Mesenchymal stem cell (in vitro differentiated cells and primary cell): ENCODE data around the gene CDC42BPG.

Experiments used
- DNase-seq: peaks from one replicate; pipeline ENCODE4 v3.0.0-alpha.2; 2013
- H2AFZ ChIP-seq: one replicate; pipeline ENCODE4 v1.6.1; 2013; ENCODE audit warnings: low read depth, mild to moderate bottlenecking, control low read depth, inconsistent platforms, low read length, moderate library complexity
- H2AK5ac ChIP-seq: 2 replicates; pipeline ENCODE4 v1.6.1; 2013; ENCODE audit warnings: low read length, moderate library complexity, mild to moderate bottlenecking, inconsistent platforms; ENCODE audit not compliant: severe bottlenecking
- H2BK120ac ChIP-seq: one replicate; pipeline ENCODE4 v1.6.1; 2013; ENCODE audit warnings: low read depth, mild to moderate bottlenecking, inconsistent platforms, low read length, moderate library complexity
- H2BK12ac ChIP-seq, 2 experiments: one replicate each; pipeline ENCODE4 v1.6.1; 2013; ENCODE audit warnings: inconsistent platforms in 2 of 2, low read length in 2 of 2, mild to moderate bottlenecking in 2 of 2, moderate library complexity in 2 of 2, control low read depth in 1 of 2
- H2BK15ac ChIP-seq: one replicate; pipeline ENCODE4 v1.6.1; 2013; ENCODE audit warnings: mild to moderate bottlenecking, low read depth, inconsistent platforms; ENCODE audit not compliant: poor library complexity, severe bottlenecking
- H2BK5ac ChIP-seq: 2 replicates; pipeline ENCODE4 v1.6.1; 2013; ENCODE audit warnings: low read depth, mild to moderate bottlenecking, low read length, control low read depth, inconsistent platforms; ENCODE audit not compliant: poor library complexity, severe bottlenecking
- H3K14ac ChIP-seq, 2 experiments: one replicate each; pipeline ENCODE4 v1.6.1; 2013; ENCODE audit warnings: inconsistent platforms in 2 of 2, low read length in 2 of 2, control low read depth in 1 of 2, mild to moderate bottlenecking in 1 of 2, moderate library complexity in 1 of 2
- H3K18ac ChIP-seq, 2 experiments: one replicate each; pipeline ENCODE4 v1.6.1; 2013; ENCODE audit warnings: inconsistent platforms in 2 of 2, low read length in 2 of 2, control low read depth in 1 of 2, low read depth in 1 of 2, mild to moderate bottlenecking in 1 of 2
- H3K23ac ChIP-seq, 2 experiments: one replicate each; pipeline ENCODE4 v1.6.1; 2013; ENCODE audit warnings: inconsistent platforms in 2 of 2, low read length in 2 of 2, mild to moderate bottlenecking in 2 of 2, moderate library complexity in 2 of 2, control low read depth in 1 of 2
- H3K27ac ChIP-seq: 2 replicates; pipeline ENCODE4 v1.5.1; 2013; ENCODE audit warnings: mild to moderate bottlenecking, moderate library complexity, low read length, control low read depth, inconsistent platforms; ENCODE audit not compliant: poor library complexity, severe bottlenecking
- H3K27me3 ChIP-seq, 2 experiments: 2 replicates each; pipeline versions ENCODE4 v1.6.1 to v1.7.0; 2013; ENCODE audit warnings: low read length in 2 of 2, mild to moderate bottlenecking in 2 of 2, moderate library complexity in 2 of 2, control low read depth in 1 of 2, inconsistent platforms in 1 of 2; ENCODE audit not compliant: control insufficient read depth in 1 of 2, insufficient read depth in 1 of 2
- H3K36me3 ChIP-seq, 2 experiments: 2 replicates each; pipeline versions ENCODE4 v1.6.1 to v1.7.0; 2013; ENCODE audit warnings: low read length in 2 of 2, control low read depth in 1 of 2, inconsistent platforms in 1 of 2, low read depth in 1 of 2, mild to moderate bottlenecking in 1 of 2; ENCODE audit not compliant: insufficient read depth in 2 of 2, control insufficient read depth in 1 of 2
- H3K4ac ChIP-seq, 2 experiments: one replicate each; pipeline ENCODE4 v1.6.1; 2013; ENCODE audit warnings: inconsistent platforms in 2 of 2, low read length in 2 of 2, mild to moderate bottlenecking in 2 of 2, moderate library complexity in 2 of 2, control low read depth in 1 of 2, low read depth in 1 of 2
- H3K4me1 ChIP-seq: 2 replicates; pipeline ENCODE4 v1.6.1; 2013; ENCODE audit warnings: low read depth, low read length, control low read depth; ENCODE audit not compliant: control insufficient read depth, insufficient read depth
- H3K4me2 ChIP-seq: 2 replicates; pipeline ENCODE4 v1.6.1; 2013; ENCODE audit warnings: low read length, mild to moderate bottlenecking, inconsistent platforms; ENCODE audit not compliant: poor library complexity, severe bottlenecking
- H3K4me3 ChIP-seq, 2 experiments: 2 replicates each; pipeline versions ENCODE4 v1.5.1 to v1.7.0; 2013; ENCODE audit warnings: low read length in 2 of 2, mild to moderate bottlenecking in 2 of 2, control low read depth in 1 of 2, low read depth in 1 of 2; ENCODE audit not compliant: insufficient read depth in 1 of 2
- H3K79me1 ChIP-seq: replicated peaks from 2 replicates; pipeline ENCODE4 v1.6.1; 2013; ENCODE audit warnings: mild to moderate bottlenecking, control low read depth, low read length, inconsistent platforms; ENCODE audit not compliant: poor library complexity, severe bottlenecking
- H3K9ac ChIP-seq: 2 replicates; pipeline ENCODE4 v1.7.0; 2013; ENCODE audit warnings: mild to moderate bottlenecking, low read length, moderate library complexity
- H3K9me3 ChIP-seq: 2 replicates; pipeline ENCODE4 v1.7.0; 2013; ENCODE audit warnings: mild to moderate bottlenecking, low read length; ENCODE audit not compliant: control insufficient read depth
- H4K8ac ChIP-seq: one replicate; pipeline ENCODE4 v1.6.1; 2013; ENCODE audit warnings: inconsistent platforms, mild to moderate bottlenecking, low read length, moderate library complexity
- H4K91ac ChIP-seq: one replicate; pipeline ENCODE4 v1.6.1; 2013; ENCODE audit warnings: mild to moderate bottlenecking, low read length, inconsistent platforms
- WGBS: methylation state at CpG from one replicate; pipeline ENCODE4 v1.1.7; 2013; ENCODE audit warnings: mixed read lengths; 5-methylcytosine and 5-hydroxymethylcytosine counted together

CDC42BPG gene

GRCh38 chr11:64777449-64778222 lies 66.8 kb downstream of the CDC42BPG start:
- Histone ChIP-seq H3K27me3 (no peaks in the 10 kb centered on the region), H3K9me3 (no peaks in the 10 kb centered on the region), H3K9ac (peak overlapping the region; percentile 94), H3K4ac (peak overlapping the region; percentile 86 to 97), H2BK5ac (peak overlapping the region; percentile 99), H2BK15ac (peak overlapping the region; percentile 52), H2AK5ac (no peak overlapping the region), H3K27ac (peak overlapping the region; percentile 26), H3K4me3 (peak overlapping the region; percentile 95), H4K91ac (peak overlapping the region; percentile 94), H2BK12ac (no peak overlapping the region), H3K4me2 (peak overlapping the region; percentile 89), H3K36me3 (peaks cover 20 to 51% of the 10 kb centered on the region in 2 experiments), H3K79me1 (peaks cover 3% of the 10 kb centered on the region), H4K8ac (peak overlapping the region; percentile 92), H2AFZ (no peak overlapping the region), H3K23ac (peak overlapping the region in 1 of 2 experiments; percentile 98), H3K18ac (peak overlapping the region; percentile 91 to 92), H2BK120ac (peak overlapping the region; percentile 88), H3K4me1 (peaks cover 7% of the 10 kb centered on the region), H3K14ac (peak overlapping the region; percentile 95 to 96)
- under 1% methylated on average over 37 of the region's 98 CpGs for WGBS
- DNase-seq, result peak; percentile 84

- WGBS, result 32% methylated on average over 2 of the region's 3 CpGs
- no peak overlapping the region for H2BK12ac ChIP-seq
- no peaks in the 10 kb centered on the region for H3K9me3 ChIP-seq
- no peak for DNase-seq
- H4K91ac ChIP-seq, result no peak overlapping the region
- H3K79me1 ChIP-seq, result peaks cover 3% of the 10 kb centered on the region
- H2BK120ac ChIP-seq, result peak overlapping the region; percentile 11
- no peak overlapping the region for H2BK5ac ChIP-seq
- peaks cover 8% of the 10 kb centered on the region for H3K4me1 ChIP-seq
- no peak overlapping the region for H2AK5ac ChIP-seq
- no peak overlapping the region for H4K8ac ChIP-seq
- peaks cover 21 to 54% of the 10 kb centered on the region in 2 experiments for H3K36me3 ChIP-seq
- H2AFZ ChIP-seq, result no peak overlapping the region
- no peaks in the 10 kb centered on the region for H3K27me3 ChIP-seq
- H2BK15ac ChIP-seq, result no peak overlapping the region
- H3K27ac ChIP-seq, result no peak overlapping the region
- no peak overlapping the region for H3K14ac ChIP-seq
- no peak overlapping the region for H3K23ac ChIP-seq
- H3K9ac ChIP-seq, result peak overlapping the region; percentile 92
- H3K4me2 ChIP-seq, result peak overlapping the region; percentile 89
- peak overlapping the region; percentile 35 to 95 for H3K4me3 ChIP-seq
- no peak overlapping the region for H3K4ac ChIP-seq
- no peak overlapping the region for H3K18ac ChIP-seq
These were observed 67.6 kb downstream of the CDC42BPG start for GRCh38 chr11:64776875-64777274.

GRCh38 chr11:64776425-64776824 lies 68.0 kb downstream of the CDC42BPG start:
- no peak overlapping the region for H2BK15ac ChIP-seq
- H3K4me1 ChIP-seq, result peaks cover 8% of the 10 kb centered on the region
- H3K18ac ChIP-seq, result no peak overlapping the region
- H4K8ac ChIP-seq, result no peak overlapping the region
- no peaks in the 10 kb centered on the region for H3K27me3 ChIP-seq
- no peak for DNase-seq
- peaks cover 5% of the 10 kb centered on the region for H3K79me1 ChIP-seq
- no peak overlapping the region for H2AFZ ChIP-seq
- H3K9me3 ChIP-seq, result no peaks in the 10 kb centered on the region
- H3K4me3 ChIP-seq, result peak overlapping the region in 1 of 2 experiments; percentile 95
- peak overlapping the region; percentile 92 for H3K9ac ChIP-seq
- no peak overlapping the region for H3K23ac ChIP-seq
- no peak overlapping the region for H2BK5ac ChIP-seq
- no peak overlapping the region for H2BK12ac ChIP-seq
- H3K27ac ChIP-seq, result no peak overlapping the region
- H4K91ac ChIP-seq, result no peak overlapping the region
- H3K14ac ChIP-seq, result no peak overlapping the region
- H3K4me2 ChIP-seq, result peak overlapping the region; percentile 89
- H3K4ac ChIP-seq, result no peak overlapping the region
- 95% methylated on average over 6 of the region's 6 CpGs for WGBS
- H2BK120ac ChIP-seq, result no peak overlapping the region
- H3K36me3 ChIP-seq, result peaks cover 21 to 58% of the 10 kb centered on the region in 2 experiments
- H2AK5ac ChIP-seq, result no peak overlapping the region

- DNase-seq, result no peak
- H3K79me1 ChIP-seq, result peaks cover 21% of the 10 kb centered on the region
- H3K23ac ChIP-seq, result no peak overlapping the region
- H3K4me1 ChIP-seq, result peaks cover 5% of the 10 kb centered on the region
- no peak overlapping the region for H2BK120ac ChIP-seq
- H3K27me3 ChIP-seq, result no peaks in the 10 kb centered on the region
- H2BK12ac ChIP-seq, result no peak overlapping the region
- H3K4me3 ChIP-seq, result no peak overlapping the region
- no peak overlapping the region for H2BK15ac ChIP-seq
- no peak overlapping the region for H2AK5ac ChIP-seq
- H2BK5ac ChIP-seq, result no peak overlapping the region
- H4K8ac ChIP-seq, result no peak overlapping the region
- no peak overlapping the region for H4K91ac ChIP-seq
- H3K14ac ChIP-seq, result no peak overlapping the region
- no peak overlapping the region for H3K4ac ChIP-seq
- H3K4me2 ChIP-seq, result no peak overlapping the region
- H3K9me3 ChIP-seq, result no peaks in the 10 kb centered on the region
- H2AFZ ChIP-seq, result no peak overlapping the region
- peaks cover 37 to 77% of the 10 kb centered on the region in 2 experiments for H3K36me3 ChIP-seq
- no peak overlapping the region for H3K18ac ChIP-seq
- no peak overlapping the region for H3K27ac ChIP-seq
- peak overlapping the region; percentile 17 for H3K9ac ChIP-seq
- WGBS, result 94% methylated on average over 5 of the region's 5 CpGs
These were observed 70.3 kb downstream of the CDC42BPG start for GRCh38 chr11:64774144-64774543.
